K562 (cell line): Measurements from ENCODE around the gene BBLN. TPM values are rescaled to one million over a fixed set of nuclear protein-coding genes. Genes with fewer than 3 reads are reported as not detected.

Source experiments
- ATF1 ChIP-seq, 2 experiments: fragments of 450-650 bp in 1 of 2; IDR thresholded peaks; 2 replicates each; pipeline ENCODE4 v1.6.1; 2016; ENCODE audit warnings: missing compliant biosample characterization in 1 of 2, missing genetic modification characterization in 1 of 2
- ATF7 ChIP-seq: fragments of 450-650 bp; IDR thresholded peaks from 2 replicates; pipeline ENCODE4 v1.7.1; 2014; ENCODE audit warnings: mild to moderate bottlenecking, moderate library complexity
- CHD4 ChIP-seq: fragments of 200-600 bp; sonication (generic); IDR thresholded peaks from 3 replicates; pipeline ENCODE4 v1.6.1; 2012; ENCODE audit warnings: low read depth, mild to moderate bottlenecking, mixed read lengths, low read length, inconsistent platforms; ENCODE audit not compliant: insufficient read depth, insufficient replicate concordance, poor library complexity, severe bottlenecking
- HNRNPLL ChIP-seq: fragments of 200-400 bp; formaldehyde crosslinking; IDR thresholded peaks from 2 replicates; pipeline ENCODE4 v1.6.1; 2017; ENCODE audit warnings: low read length, low read depth, mild to moderate bottlenecking; ENCODE audit not compliant: poor library complexity, severe bottlenecking
- IRF2 ChIP-seq: sonication (generic); formaldehyde crosslinking; IDR thresholded peaks from 2 replicates; pipeline ENCODE4 v1.8.1; 2022; ENCODE audit warnings: mild to moderate bottlenecking, missing genetic modification reagents
- JUND ChIP-seq, 2 experiments: IDR thresholded peaks; 2 replicates in 1 of 2; 3 replicates in 1 of 2; pipeline ENCODE4 v1.6.1; 2011; ENCODE audit warnings: borderline replicate concordance in 2 of 2, low read depth in 2 of 2, low read length in 2 of 2, improper control_type of control experiment in 1 of 2, missing biosample characterization in 1 of 2, missing genetic modification characterization in 1 of 2, missing genetic modification reagents in 1 of 2
- KAT7 ChIP-seq: sonication (generic); formaldehyde crosslinking; IDR thresholded peaks from 2 replicates; pipeline ENCODE4 v1.8.0; 2022; ENCODE audit warnings: missing genetic modification reagents, mild to moderate bottlenecking, borderline replicate concordance
- KLF16 ChIP-seq: IDR thresholded peaks from 2 replicates; pipeline ENCODE4 v1.6.1; 2016; ENCODE audit warnings: antibody characterized with exemption
- MAFG ChIP-seq: fragments of 450-650 bp; conservative IDR thresholded peaks from 2 replicates; pipeline ENCODE4 v1.6.1; 2016; ENCODE audit warnings: missing genetic modification characterization, missing compliant biosample characterization
- MITF ChIP-seq: IDR thresholded peaks from 2 replicates; pipeline ENCODE4 v1.6.1; 2014; ENCODE audit warnings: antibody characterized with exemption
- SMARCE1 ChIP-seq: fragments of 450-650 bp; IDR thresholded peaks from 2 replicates; pipeline ENCODE4 v1.7.1; 2016; ENCODE audit warnings: mild to moderate bottlenecking
- SREBF1 ChIP-seq: fragments of 150-350 bp; IDR thresholded peaks from 2 replicates; pipeline ENCODE4 v1.6.1; 2014; ENCODE audit warnings: antibody characterized with exemption, low read depth, low read length, borderline replicate concordance
- TAF1 ChIP-seq: IDR thresholded peaks from 2 replicates; pipeline ENCODE4 v1.6.1; 2011; ENCODE audit warnings: mild to moderate bottlenecking, low read length, moderate library complexity; ENCODE audit not compliant: insufficient read depth, control insufficient read depth, severe bottlenecking; ENCODE audit errors: extremely low read depth
- polyA plus RNA-seq, 8 experiments: library from polyadenylated mRNA; depleted of rRNA in 4 of 8; stranded (reverse) in 5 of 8; unstranded in 3 of 8; fragments of >200 nt; fragmentation: Nextera tagmentation in 2 of 8; fragmentation: Illumina TruSeq in 1 of 8; extraction: Ambion mirVana in 2 of 8; extraction: Trizol in 1 of 8; gene quantifications; 2 replicates each; pipeline versions ENCODE4 v1.2.1 to v1.2.3, GENCODE V29; 2011 to 2014; ENCODE audit warnings: inconsistent platforms in 1 of 8, missing spikeins in 1 of 8
- total RNA-seq, 7 experiments: library from RNA; depleted of rRNA in 6 of 7; stranded (reverse); fragments of >200 nt in 6 of 7; fragmentation: Illumina TruSeq in 2 of 7; extraction: Trizol in 2 of 7; gene quantifications; 2 replicates each; pipeline versions ENCODE4 v1.2.1 to v1.2.3, GENCODE V29; 2011 to 2021; ENCODE audit warnings: low replicate concordance in 1 of 7
- TF ChIP-seq, protein P1 (sequence below): sonication (generic); formaldehyde crosslinking; IDR thresholded peaks from 2 replicates; pipeline ENCODE4 v1.8.0; 2023; ENCODE audit warnings: mild to moderate bottlenecking, missing genetic modification reagents
- TF ChIP-seq, protein P2 (sequence below): sonication (generic); formaldehyde crosslinking; IDR thresholded peaks from 2 replicates; pipeline ENCODE4 v1.8.0; 2022; ENCODE audit warnings: mild to moderate bottlenecking, missing genetic modification reagents, borderline replicate concordance
- TF ChIP-seq, protein P3 (sequence below): sonication (generic); formaldehyde crosslinking; IDR thresholded peaks from 2 replicates; pipeline ENCODE4 v1.8.1; 2022; ENCODE audit warnings: missing genetic modification reagents
- TF ChIP-seq, protein P4 (sequence below): sonication (generic); formaldehyde crosslinking; IDR thresholded peaks from 2 replicates; pipeline ENCODE4 v1.9.0; 2022; ENCODE audit warnings: mild to moderate bottlenecking, missing genetic modification reagents

The BBLN gene
- total and polyA plus RNA-seq, 9 of the 15 experiments (the other 6 are each of a cell fraction or from before 2014, with no cell fraction given) = 4.2 to 331 (median 87.1) TPM

GRCh38 chr9:128136816-128137793, 23.0 kb upstream of the BBLN start (continued):
- TF ChIP-seq MAFG (tag) = peak; percentile 36; the same call in 1 of the 2 replicates
- TF ChIP-seq SMARCE1 = peak; percentile 37; the same call in 1 of the 2 replicates
- TF ChIP-seq ATF7 = peak; percentile 42; the same call in 1 of the 2 replicates
- peak; percentile 54; the same call in 1 of the 2 replicates for TF ChIP-seq JUND (IDR thresholded peaks at IDR 0.05; ENCODE audit: borderline replicate concordance, low read depth, low read length)
- TF ChIP-seq JUND (tag; IDR thresholded peaks at IDR 0.05; ENCODE audit: borderline replicate concordance, low read depth, low read length) = peak; percentile 60; the same call in 1 of the 3 replicates
- TF ChIP-seq KLF16 = no peak
- TF ChIP-seq, protein P1, sequence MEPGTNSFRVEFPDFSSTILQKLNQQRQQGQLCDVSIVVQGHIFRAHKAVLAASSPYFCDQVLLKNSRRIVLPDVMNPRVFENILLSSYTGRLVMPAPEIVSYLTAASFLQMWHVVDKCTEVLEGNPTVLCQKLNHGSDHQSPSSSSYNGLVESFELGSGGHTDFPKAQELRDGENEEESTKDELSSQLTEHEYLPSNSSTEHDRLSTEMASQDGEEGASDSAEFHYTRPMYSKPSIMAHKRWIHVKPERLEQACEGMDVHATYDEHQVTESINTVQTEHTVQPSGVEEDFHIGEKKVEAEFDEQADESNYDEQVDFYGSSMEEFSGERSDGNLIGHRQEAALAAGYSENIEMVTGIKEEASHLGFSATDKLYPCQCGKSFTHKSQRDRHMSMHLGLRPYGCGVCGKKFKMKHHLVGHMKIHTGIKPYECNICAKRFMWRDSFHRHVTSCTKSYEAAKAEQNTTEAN (CRISPR knock-in tag) = no peak
- TF ChIP-seq, protein P2, sequence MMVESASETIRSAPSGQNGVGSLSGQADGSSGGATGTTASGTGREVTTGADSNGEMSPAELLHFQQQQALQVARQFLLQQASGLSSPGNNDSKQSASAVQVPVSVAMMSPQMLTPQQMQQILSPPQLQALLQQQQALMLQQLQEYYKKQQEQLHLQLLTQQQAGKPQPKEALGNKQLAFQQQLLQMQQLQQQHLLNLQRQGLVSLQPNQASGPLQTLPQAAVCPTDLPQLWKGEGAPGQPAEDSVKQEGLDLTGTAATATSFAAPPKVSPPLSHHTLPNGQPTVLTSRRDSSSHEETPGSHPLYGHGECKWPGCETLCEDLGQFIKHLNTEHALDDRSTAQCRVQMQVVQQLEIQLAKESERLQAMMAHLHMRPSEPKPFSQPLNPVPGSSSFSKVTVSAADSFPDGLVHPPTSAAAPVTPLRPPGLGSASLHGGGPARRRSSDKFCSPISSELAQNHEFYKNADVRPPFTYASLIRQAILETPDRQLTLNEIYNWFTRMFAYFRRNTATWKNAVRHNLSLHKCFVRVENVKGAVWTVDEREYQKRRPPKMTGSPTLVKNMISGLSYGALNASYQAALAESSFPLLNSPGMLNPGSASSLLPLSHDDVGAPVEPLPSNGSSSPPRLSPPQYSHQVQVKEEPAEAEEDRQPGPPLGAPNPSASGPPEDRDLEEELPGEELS (CRISPR knock-in tag) = no peak
- TF ChIP-seq HNRNPLL = no peak
- TF ChIP-seq TAF1 = no peak
- TF ChIP-seq SREBF1 = no peak
- TF ChIP-seq, protein P3, sequence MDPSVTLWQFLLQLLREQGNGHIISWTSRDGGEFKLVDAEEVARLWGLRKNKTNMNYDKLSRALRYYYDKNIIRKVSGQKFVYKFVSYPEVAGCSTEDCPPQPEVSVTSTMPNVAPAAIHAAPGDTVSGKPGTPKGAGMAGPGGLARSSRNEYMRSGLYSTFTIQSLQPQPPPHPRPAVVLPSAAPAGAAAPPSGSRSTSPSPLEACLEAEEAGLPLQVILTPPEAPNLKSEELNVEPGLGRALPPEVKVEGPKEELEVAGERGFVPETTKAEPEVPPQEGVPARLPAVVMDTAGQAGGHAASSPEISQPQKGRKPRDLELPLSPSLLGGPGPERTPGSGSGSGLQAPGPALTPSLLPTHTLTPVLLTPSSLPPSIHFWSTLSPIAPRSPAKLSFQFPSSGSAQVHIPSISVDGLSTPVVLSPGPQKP (CRISPR knock-in tag) = no peak
- TF ChIP-seq, protein P4, sequence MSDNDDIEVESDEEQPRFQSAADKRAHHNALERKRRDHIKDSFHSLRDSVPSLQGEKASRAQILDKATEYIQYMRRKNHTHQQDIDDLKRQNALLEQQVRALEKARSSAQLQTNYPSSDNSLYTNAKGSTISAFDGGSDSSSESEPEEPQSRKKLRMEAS = no peak
- peak; percentile 29; the same call in 1 of the 2 replicates for TF ChIP-seq MITF
- no peak for TF ChIP-seq IRF2 (CRISPR knock-in tag)
- no peak for TF ChIP-seq CHD4
- no peak for TF ChIP-seq ATF1 (CRISPR knock-in tag; IDR thresholded peaks at IDR 0.05)
- peak; percentile 35; the same call in 1 of the 2 replicates for TF ChIP-seq ATF1 (tag; IDR thresholded peaks at IDR 0.05)
- TF ChIP-seq KAT7 (CRISPR knock-in tag) = no peak
